HFFc6 (cell line): ENCODE measurements around the gene SLC25A11. TPM values are rescaled to one million over a fixed set of nuclear protein-coding genes. Genes with fewer than 3 reads are reported as not detected.

Experiments used
- DNase-seq: peaks from one replicate; pipeline ENCODE4 v3.0.0-alpha.2; 2018
- H3K27ac Mint-ChIP-seq: 2 replicates; pipeline ENCODE4 v1.8.0; 2020; ENCODE audit warnings: mild to moderate bottlenecking, mixed read lengths
- H3K27me3 Mint-ChIP-seq: 2 replicates; pipeline ENCODE4 v1.8.0; 2021; ENCODE audit warnings: mild to moderate bottlenecking, moderate library complexity, mixed read lengths; ENCODE audit not compliant: insufficient read depth
- H3K36me3 Mint-ChIP-seq: 2 replicates; pipeline ENCODE4 v1.8.0; 2021; ENCODE audit warnings: low read depth, mixed read lengths
- H3K4me1 Mint-ChIP-seq: 2 replicates; pipeline ENCODE4 v1.8.0; 2020; ENCODE audit warnings: low read depth, mixed read lengths
- H3K4me3 Mint-ChIP-seq: 2 replicates; pipeline ENCODE4 v1.8.0; 2020; ENCODE audit warnings: mild to moderate bottlenecking, moderate library complexity, mixed read lengths
- H3K9me3 Mint-ChIP-seq: 2 replicates; pipeline ENCODE4 v1.8.0; 2020; ENCODE audit warnings: mild to moderate bottlenecking, mixed read lengths
- microRNA-seq: library from miRNA; unstranded; fragments of <30 nt; microRNA quantifications from one replicate; pipeline ENCODE4, GENCODE V29; 2019
- total RNA-seq, 6 experiments: library from RNA; stranded (reverse); fragmentation: NEBNext Ultra II Directional; extraction: Animal tissue kit (Norgen Biotek cat#: 25700); gene quantifications; 2 replicates in 1 of 6; 3 replicates in 5 of 6; pipeline ENCODE4 v1.2.3, GENCODE V29; 2021
- TF ChIP-seq, protein P1 (sequence below): fragments of 200-600 bp; sonication (generic); IDR thresholded peaks from 2 replicates; pipeline ENCODE4 v1.5.0; 2021; ENCODE audit warnings: antibody characterized with exemption, mild to moderate bottlenecking

The SLC25A11 gene
- total RNA-seq, 6 experiments from 2014 or later = 61.9 to 78.6 (median 64.4) TPM

DNA sequence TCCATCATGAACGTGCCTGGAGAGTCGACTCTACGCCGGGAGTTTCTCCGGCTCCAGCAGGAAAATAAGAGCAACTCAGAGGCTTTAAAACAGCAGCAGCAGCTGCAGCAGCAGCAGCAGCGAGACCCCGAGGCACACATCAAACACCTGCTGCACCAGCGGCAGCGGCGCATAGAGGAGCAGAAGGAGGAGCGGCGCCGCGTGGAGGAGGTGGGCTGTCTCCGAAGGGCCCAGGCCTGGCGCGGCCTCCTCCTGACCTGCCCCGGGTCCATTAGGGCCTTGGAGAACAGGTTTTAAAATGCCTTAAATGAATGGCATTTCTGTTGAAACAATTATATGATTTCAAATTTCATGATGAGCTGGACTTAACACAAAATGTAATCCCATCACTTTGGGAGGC, 52.3 kb downstream of the SLC25A11 start:
- Mint-ChIP-seq H3K9me3 (no peaks in the 10 kb centered on the region), H3K4me1 (no peaks in the 10 kb centered on the region), H3K27ac (no peak overlapping the region), H3K27me3 (no peaks in the 10 kb centered on the region; the same call in 1 of the 2 replicates), H3K36me3 (no peaks in the 10 kb centered on the region), H3K4me3 (no peak overlapping the region)
- DNase-seq = no peak
- TF ChIP-seq, protein P1, sequence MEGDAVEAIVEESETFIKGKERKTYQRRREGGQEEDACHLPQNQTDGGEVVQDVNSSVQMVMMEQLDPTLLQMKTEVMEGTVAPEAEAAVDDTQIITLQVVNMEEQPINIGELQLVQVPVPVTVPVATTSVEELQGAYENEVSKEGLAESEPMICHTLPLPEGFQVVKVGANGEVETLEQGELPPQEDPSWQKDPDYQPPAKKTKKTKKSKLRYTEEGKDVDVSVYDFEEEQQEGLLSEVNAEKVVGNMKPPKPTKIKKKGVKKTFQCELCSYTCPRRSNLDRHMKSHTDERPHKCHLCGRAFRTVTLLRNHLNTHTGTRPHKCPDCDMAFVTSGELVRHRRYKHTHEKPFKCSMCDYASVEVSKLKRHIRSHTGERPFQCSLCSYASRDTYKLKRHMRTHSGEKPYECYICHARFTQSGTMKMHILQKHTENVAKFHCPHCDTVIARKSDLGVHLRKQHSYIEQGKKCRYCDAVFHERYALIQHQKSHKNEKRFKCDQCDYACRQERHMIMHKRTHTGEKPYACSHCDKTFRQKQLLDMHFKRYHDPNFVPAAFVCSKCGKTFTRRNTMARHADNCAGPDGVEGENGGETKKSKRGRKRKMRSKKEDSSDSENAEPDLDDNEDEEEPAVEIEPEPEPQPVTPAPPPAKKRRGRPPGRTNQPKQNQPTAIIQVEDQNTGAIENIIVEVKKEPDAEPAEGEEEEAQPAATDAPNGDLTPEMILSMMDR = no peak

Small RNA genes lying within 50 kb of the gene (microRNA-seq; reads per million reads assigned to microRNA genes)
- not detected for gene MIR6864
- gene MIR6865 = not detected

Other genes with a start within 250 kb of the SLC25A11 start
- gene PELP1, start 235.9 kb downstream of the SLC25A11 start, total RNA-seq = 10 to 100 TPM; 52.8 to 64.9 (median 60.5) TPM
- gene ARRB2, start 229.4 kb downstream of the SLC25A11 start, total RNA-seq = 10 to 100 TPM in 2 of 6 experiments, 1 to 10 TPM in 4; 8.0 to 10.7 (median 9.1) TPM
- gene MED11, start 208.6 kb downstream of the SLC25A11 start, total RNA-seq = 10 to 100 TPM; 15.3 to 19.1 (median 17.4) TPM
- gene ZMYND15, start 200.2 kb downstream of the SLC25A11 start, total RNA-seq = not detected
- gene CXCL16, start 200.1 kb downstream of the SLC25A11 start, total RNA-seq = under 1 TPM; 0.31 to 0.92 (median 0.62) TPM
- not detected for gene TM4SF5, start 168.2 kb downstream of the SLC25A11 start, total RNA-seq
- gene VMO1, start 153.7 kb downstream of the SLC25A11 start, total RNA-seq = under 1 TPM in 3 of 6 experiments, not detected in 3; 0.23 to 0.34 (median 0.31) TPM
- not detected for gene GLTPD2, start 151.1 kb downstream of the SLC25A11 start, total RNA-seq
- gene PSMB6, start 143.9 kb downstream of the SLC25A11 start, total RNA-seq = 100 to 1,000 TPM; 216 to 280 (median 237) TPM
- 10 to 100 TPM; 14.9 to 21.8 (median 19.4) TPM for gene PLD2, start 132.9 kb downstream of the SLC25A11 start, total RNA-seq
- 10 to 100 TPM; 68.5 to 82.4 (median 71.6) TPM for gene MINK1, start 106.7 kb downstream of the SLC25A11 start, total RNA-seq
- gene C17orf107, start 40.5 kb downstream of the SLC25A11 start, total RNA-seq = 1 to 10 TPM in 4 of 6 experiments, under 1 TPM in 2; 0.95 to 1.6 (median 1.4) TPM
- gene CHRNE, start 36.9 kb downstream of the SLC25A11 start, total RNA-seq = under 1 TPM in 3 of 6 experiments, not detected in 3; 0.07 to 0.15 (median 0.07) TPM
- not detected for gene GP1BA, start 7.8 kb downstream of the SLC25A11 start, total RNA-seq
- gene RNF167, start 222 bp upstream of the SLC25A11 start, total RNA-seq = 100 to 1,000 TPM in 3 of 6 experiments, 10 to 100 TPM in 3; 88.3 to 122 (median 97.6) TPM
- 1,000 to 10,000 TPM; 1,630 to 1,970 (median 1,832) TPM for gene PFN1, start 8.5 kb upstream of the SLC25A11 start, total RNA-seq
- gene ENO3, start 11.1 kb upstream of the SLC25A11 start, total RNA-seq = 1 to 10 TPM; 1.9 to 4.6 (median 3.2) TPM
- gene SPAG7, start 27.8 kb upstream of the SLC25A11 start, total RNA-seq = 10 to 100 TPM; 59.4 to 76.9 (median 65.6) TPM
- gene CAMTA2, start 47.6 kb upstream of the SLC25A11 start, total RNA-seq = 10 to 100 TPM; 48.9 to 60.8 (median 54.1) TPM
- 1 to 10 TPM in 4 of 6 experiments, under 1 TPM in 2; 0.66 to 1.5 (median 1.0) TPM for gene INCA1, start 57.5 kb upstream of the SLC25A11 start, total RNA-seq
- 100 to 1,000 TPM; 174 to 200 (median 178) TPM for gene KIF1C, start 57.9 kb upstream of the SLC25A11 start, total RNA-seq
- gene SLC52A1, start 95.4 kb upstream of the SLC25A11 start, total RNA-seq = under 1 TPM in 1 of 6 experiments, not detected in 5; 0.12 TPM
- under 1 TPM in 5 of 6 experiments, not detected in 1; 0.09 to 0.19 (median 0.13) TPM for gene ZFP3, start 138.4 kb upstream of the SLC25A11 start, total RNA-seq
- gene ZNF232, start 171.8 kb upstream of the SLC25A11 start, total RNA-seq = 1 to 10 TPM; 3.5 to 4.9 (median 3.8) TPM
- gene USP6, start 176.0 kb upstream of the SLC25A11 start, total RNA-seq = under 1 TPM; 0.05 to 0.19 (median 0.10) TPM